Stimulated activated CD4-positive, alpha-beta T cell treated with anti-CD3 and anti-CD28 coated beads, Interleukin-2, amount 100 ng/mL, for 4 hours (primary cell): Measurements from ENCODE around the gene TCTN1.

Experiments
- DNase-seq: peaks from one replicate; pipeline ENCODE4 v3.0.0-alpha.2; 2020; ENCODE audit warnings: low read depth

TCTN1 gene

GRCh38 chr12:110683888-110684287 lies 70.0 kb downstream of the TCTN1 start:
- no peak for DNase-seq

DNA sequence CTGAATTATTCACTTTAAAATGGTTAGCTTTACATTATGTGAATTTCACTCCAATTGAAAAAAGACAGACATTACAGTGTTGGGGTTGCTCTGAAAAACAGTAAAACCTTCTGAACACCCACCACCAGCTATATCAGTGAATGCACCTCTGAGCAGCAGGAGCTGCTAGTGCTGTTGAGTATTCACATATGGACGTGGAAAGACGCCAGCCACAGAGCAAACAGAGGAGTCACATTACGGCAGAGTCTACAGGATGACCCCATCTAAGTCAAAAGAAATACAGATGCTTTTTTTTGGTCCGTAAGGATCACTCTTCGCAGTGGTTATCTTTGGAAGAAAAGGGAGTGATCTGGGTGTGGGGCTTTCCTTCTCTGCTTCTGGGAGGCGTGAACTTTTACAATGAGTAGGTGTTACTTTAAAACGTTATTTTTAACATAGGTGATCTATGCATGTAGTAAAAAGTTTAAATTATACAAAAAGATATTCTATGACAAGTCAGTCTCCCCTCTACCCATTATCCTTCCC lies 70.4 kb downstream of the TCTN1 start:
- DNase-seq = no peak

DNA sequence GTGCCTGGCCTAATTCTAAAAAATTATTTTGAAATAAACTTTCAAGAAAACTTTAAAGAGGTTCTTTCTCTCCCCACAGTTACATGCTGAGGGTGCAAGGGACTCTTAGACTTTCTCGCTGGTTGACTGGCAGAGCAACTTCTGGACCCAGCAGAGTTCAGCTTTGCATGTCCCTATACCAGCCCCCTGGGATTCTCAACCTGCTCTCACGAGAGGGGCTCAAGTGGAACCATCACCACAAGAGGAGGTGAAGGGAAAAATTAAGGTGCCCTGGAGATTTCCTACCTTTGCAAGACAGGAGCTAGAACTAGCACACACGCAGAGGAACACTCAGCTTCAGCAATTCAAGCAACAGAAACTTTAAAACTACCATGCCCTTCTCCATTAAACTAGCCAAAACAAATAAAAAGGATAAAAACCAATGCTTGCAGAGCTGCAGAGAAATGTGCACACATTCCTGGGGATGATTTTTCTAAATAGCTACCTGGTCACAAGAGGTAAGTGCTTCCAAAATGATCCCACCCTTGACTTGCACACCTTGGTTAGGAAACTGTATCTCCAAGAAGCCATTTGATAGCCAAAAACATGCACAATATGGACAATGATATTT lies 72.5 kb downstream of the TCTN1 start:
- no peak for DNase-seq

- no peak for DNase-seq
These were observed 73.7 kb downstream of the TCTN1 start for GRCh38 chr12:110687396-110688169.

DNA sequence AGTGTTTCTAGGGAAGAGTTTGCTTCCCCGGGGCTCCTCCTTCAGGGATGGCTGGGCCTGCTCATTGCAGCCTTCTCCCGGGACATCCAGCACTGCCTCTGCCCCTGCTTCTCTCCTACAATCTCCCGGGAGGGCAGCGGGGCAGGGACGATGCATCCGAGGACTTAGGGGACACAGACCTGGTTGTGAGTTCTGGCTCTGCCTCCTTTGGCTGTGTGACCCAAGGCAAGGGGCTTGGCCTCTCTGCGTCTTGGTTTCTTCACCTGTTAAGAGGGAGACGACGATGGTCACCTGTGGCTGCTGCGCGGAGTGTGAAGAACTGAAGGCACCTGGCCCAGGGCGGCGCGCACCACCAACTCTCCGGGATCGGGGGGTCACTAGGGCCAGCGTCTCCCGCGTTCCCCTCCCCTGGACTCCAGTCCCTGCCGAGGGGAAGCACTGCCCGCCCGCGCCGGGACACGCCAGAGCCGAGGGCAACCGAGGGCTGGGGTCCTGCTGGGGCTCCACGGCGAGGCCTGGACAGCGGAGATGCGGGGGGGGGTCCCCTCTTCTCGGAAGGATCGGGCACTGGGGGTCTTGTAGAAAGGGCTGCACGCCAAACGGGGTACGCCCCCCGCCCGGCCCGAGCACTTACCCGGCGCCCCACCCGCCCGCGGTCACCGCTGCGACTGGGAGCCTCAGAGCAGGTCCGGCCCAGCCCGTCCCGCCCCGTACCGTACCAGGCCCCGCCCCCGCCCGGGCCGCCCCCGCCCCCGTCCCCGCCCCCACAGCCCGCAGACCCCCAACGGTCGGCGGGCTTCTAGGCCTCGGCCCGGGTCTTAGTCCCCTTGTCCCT lies 74.7 kb downstream of the TCTN1 start, which contains the start of gene HVCN1:
Gene HVCN1, minus strand, starts transcription at position 670 of the 835 bp plus-strand sequence. CDS start 5,870 bp downstream, outside the sequence.
- DNase-seq = no peak

DNA sequence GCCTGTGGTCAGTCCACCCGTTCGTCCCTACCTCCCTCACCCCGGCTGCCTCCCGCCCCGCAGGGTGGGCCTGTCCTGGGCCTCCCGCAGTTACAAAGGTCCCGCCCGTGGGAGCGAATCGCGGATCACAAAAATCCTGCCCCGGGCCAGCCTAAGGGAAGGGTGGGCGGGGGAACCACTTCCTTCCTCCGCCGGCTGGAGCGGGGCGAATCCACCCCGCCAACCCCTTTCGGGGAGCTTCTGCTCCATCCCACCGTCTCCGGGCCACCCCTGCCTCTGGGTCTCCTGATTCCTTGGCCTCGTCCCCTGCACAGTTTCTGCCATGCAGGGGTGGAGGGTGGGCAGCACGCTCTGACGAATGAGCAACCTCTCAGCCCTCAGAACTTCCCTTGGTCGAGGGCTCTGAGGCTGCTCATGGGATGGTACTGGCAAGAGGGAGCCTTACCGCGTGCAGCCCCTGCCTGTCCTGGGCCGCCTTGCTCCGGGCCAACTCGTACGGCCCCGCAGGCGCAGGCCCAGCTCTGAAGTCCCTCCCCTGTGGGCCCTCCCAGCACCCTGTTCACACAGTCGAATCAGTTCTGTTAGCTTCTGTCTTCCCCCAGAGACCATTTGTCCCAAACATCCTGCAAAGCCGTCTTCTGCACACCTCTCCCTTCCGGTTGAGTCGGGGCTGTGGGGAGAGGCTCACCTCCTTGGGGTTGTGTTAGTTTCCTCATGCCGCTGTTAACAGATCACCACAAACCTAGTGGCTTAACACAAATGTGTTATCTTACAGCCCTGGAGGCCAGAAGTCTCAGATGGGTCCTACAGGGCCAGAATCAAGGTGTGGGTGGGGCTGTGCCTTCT lies 75.6 kb downstream of the TCTN1 start:
- no peak for DNase-seq

DNA sequence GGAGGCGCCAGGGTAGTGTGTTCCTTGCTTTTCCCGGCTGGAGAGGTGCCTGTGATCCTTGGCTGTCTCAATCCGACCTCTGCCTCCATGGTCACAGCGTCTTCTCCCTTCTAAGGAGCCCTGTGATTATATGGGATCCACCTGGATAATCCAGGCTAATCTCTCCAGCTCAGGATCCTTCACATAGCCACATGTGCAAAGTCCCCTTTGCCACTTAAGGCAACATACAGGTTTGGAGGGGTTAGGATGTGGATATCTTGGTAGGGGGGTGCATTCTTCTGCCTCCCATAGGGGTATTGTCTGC lies 76.2 kb downstream of the TCTN1 start:
- no peak for DNase-seq

GRCh38 chr12:110693731-110694130 lies 79.8 kb downstream of the TCTN1 start:
- no peak for DNase-seq

GRCh38 chr12:110694330-110694901 lies 80.5 kb downstream of the TCTN1 start:
- no peak for DNase-seq

DNA sequence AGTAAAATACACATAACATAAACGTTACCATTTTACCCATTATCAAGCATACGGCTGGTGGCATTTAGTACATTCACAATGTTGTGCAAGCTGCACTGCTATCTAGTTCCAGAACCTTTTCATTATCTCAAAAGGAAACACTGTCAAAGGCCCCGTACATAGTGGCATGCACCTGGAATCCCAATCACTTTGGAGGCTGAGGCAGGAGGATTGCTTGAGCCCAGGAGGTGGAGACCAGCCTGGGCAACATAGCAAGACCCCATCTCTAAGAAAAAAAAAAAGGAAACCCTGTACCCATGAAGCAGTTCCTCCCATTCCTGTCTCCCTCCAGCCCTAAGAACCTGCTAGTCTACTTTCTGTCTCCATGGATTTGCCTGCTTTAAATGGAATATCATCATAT lies 82.4 kb downstream of the TCTN1 start:
- DNase-seq = no peak

DNA sequence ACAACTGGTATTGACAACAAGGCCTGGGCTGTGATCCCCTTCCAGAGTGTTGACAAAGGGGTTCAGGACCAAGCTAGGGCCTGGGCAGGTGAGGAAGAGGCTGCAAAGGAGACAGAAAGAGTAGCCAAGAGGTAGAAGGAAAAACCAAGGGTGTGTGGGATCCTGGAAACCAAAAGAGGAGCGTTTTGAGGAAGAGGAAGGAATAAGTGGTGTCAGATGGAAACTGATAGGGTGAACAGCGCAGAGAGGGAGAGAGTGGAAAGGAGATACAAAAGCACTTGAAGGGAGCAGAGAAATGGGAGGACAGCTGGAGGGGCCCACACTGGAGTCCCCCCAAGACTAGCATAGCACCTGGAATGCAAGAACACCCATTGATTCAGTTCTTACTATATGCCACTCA lies 83.3 kb downstream of the TCTN1 start:
- no peak for DNase-seq

DNA sequence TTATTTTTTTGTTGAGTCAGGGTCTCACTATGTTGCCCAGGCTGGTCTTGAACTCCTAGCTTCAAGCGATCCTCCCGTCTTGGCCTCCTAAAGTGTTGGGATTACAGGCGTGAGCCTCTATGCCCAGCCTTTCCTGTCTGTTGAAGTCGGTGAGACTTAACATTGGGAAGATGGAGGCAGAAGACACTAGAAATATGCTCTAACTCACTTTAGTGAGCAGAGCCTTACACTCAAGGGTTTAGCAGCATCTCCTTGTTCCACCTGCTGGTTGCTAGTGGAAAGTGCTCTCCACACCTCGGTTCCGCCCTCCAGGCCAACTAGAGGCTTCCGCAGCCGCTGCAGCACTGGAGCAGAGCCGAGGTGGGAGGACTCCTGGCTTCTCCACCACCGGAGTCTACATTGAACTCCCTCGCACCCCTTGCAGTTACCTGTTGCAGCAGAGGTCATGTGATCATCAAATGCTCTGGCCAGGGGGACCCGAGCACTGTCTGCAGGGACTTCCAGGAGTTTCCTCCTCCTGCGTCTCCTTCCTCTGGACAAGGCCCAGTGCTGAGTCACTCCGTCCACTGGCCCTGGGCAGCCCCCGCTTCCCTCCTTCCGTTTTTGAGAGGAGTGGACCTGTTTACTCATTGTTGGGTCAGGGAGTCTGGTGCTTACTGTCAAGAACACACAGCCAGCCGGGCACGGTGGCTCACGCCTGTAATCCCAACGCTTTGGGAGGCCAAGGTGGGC lies 84.4 kb downstream of the TCTN1 start:
- DNase-seq = peak; percentile 64
